C4-2B (cell line): ENCODE measurements around the gene ANKS6.
A peak's percentile ranks its signal among the peaks of the same experiment; 100 is the strongest.

Experiments
- H3K27ac ChIP-seq: fragments of 450-650 bp; 2 replicates; pipeline ENCODE4 v1.5.1; 2017
- ZFX ChIP-seq: fragments of 450-650 bp; IDR thresholded peaks from 2 replicates; pipeline ENCODE4 v1.6.1; 2017
- TF ChIP-seq, protein P1 (sequence below): fragments of 450-650 bp; conservative IDR thresholded peaks from 2 replicates; pipeline ENCODE4 v1.5.1; 2017; ENCODE audit warnings: mild to moderate bottlenecking

Gene ANKS6

DNA sequence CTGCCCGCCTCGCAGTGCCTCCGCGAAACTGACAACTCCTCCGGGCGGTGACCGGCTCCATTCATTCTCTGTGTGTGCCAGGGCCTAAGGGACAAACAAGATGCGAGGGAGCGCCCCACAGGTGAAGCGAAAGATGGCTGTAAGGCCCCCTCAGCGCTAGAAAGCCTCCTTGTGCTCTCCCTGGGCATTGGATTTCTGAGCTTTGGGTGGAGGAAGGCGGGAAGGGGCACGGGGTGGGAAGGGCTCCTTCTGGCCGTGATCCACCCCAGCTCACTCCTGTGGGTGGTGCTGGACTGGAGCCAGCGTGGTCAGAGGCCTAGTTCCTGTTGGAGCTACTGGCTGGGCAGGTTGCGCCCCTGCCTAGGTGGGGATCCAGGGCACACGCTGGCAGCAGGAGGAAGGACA lies 12.1 kb upstream of the ANKS6 start:
- TF ChIP-seq, protein P1, sequence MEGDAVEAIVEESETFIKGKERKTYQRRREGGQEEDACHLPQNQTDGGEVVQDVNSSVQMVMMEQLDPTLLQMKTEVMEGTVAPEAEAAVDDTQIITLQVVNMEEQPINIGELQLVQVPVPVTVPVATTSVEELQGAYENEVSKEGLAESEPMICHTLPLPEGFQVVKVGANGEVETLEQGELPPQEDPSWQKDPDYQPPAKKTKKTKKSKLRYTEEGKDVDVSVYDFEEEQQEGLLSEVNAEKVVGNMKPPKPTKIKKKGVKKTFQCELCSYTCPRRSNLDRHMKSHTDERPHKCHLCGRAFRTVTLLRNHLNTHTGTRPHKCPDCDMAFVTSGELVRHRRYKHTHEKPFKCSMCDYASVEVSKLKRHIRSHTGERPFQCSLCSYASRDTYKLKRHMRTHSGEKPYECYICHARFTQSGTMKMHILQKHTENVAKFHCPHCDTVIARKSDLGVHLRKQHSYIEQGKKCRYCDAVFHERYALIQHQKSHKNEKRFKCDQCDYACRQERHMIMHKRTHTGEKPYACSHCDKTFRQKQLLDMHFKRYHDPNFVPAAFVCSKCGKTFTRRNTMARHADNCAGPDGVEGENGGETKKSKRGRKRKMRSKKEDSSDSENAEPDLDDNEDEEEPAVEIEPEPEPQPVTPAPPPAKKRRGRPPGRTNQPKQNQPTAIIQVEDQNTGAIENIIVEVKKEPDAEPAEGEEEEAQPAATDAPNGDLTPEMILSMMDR: no peak
- no peak for TF ChIP-seq ZFX
- no peak overlapping the region for H3K27ac ChIP-seq

DNA sequence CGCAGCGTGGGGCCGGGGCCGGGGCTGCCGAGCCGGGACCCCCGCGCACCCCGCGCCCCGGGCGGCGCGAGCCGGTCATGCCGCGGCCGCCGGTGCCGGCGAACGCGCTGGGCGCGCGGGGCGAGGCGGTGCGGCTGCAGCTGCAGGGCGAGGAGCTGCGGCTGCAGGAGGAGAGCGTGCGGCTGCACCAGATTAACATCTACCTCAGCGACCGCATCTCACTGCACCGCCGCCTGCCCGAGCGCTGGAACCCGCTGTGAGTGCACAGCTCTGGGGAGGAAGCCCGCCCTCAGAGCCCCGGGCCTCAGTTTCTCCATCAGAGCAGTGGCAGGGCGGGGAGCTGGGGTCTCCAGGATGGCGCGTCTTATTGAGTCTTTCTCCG lies 11.4 kb upstream of the ANKS6 start:
- H3K27ac ChIP-seq: peak overlapping the region; percentile 4; the same call in 1 of the 2 replicates
- TF ChIP-seq, protein P1: no peak; the same call in none of the 2 replicates
- no peak for TF ChIP-seq ZFX

DNA sequence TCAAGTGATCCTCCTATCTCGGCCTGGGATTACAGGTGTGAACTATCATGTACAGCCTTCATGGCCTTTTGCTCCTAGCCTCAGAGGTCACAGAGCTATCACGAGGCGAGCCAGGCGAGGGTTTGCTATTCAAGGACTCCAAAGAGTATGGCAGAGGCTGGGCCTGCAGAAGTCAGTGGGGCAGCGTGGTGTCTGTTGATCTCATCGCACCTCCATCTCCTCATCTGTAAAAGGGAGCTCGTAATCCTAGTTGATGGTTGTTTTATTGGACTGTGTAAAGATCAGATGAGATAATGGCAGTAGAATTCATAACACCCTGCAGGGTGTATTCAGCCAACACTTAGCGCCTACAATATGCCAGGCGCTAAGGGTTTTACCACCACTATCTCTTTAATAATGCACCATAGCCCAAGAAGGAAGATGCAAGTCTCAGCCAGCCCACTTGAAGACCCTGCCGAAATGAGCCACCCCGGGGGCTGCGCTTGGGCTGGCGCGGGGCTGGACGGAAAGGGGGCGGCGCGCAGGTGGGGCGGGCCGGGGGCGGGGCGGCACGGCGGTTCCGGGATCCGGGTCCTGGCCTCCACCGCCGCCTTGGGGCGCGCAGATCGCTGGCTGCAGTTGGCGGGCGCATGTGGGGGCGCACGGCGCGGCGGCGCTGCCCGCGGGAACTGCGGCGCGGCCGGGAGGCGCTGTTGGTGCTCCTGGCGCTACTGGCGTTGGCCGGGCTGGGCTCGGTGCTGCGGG lies 10.9 kb upstream of the ANKS6 start, which contains the start of gene GALNT12:
Gene GALNT12 (plus strand): TSS at position 601 of the 744 bp plus-strand sequence. CDS start 29 bp downstream, at position 630.
- TF ChIP-seq, protein P1: peak; percentile 23; the same call in 1 of the 2 replicates
- no peak for TF ChIP-seq ZFX
- H3K27ac ChIP-seq: peak within 1 kb of the TSS; percentile 4; the same call in 1 of the 2 replicates

DNA sequence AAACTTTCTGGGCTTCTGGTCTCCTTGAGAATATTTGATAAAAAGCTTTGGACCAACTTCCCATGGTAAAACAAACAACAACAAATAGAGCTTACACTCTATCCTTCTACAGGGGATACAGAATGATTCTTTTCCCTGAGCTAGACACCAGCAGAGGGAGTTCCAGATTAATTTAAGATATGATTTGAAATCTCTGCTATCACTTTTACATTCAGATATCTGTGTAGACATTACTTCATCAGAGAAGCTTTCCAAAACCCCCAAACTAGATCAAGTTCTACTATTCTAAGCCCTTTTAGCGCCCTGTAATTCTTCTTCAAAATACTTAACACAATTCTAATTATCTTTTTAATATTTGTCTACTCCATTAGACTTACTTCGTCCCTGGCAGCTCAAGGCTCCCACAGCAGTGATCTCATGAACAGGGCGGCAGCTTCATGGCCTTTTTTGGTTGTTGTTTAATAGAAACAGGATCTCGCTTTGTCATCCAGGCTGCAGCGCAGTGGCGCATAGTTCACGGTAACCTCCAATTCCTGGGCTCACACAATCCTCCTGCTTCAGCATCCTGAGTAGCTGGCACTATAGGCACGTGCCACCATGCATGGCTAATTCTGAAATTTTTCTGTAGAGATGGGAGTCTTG lies 10.2 kb upstream of the ANKS6 start:
- H3K27ac ChIP-seq: no peak overlapping the region
- no peak for TF ChIP-seq ZFX
- TF ChIP-seq, protein P1: peak; percentile 53

DNA sequence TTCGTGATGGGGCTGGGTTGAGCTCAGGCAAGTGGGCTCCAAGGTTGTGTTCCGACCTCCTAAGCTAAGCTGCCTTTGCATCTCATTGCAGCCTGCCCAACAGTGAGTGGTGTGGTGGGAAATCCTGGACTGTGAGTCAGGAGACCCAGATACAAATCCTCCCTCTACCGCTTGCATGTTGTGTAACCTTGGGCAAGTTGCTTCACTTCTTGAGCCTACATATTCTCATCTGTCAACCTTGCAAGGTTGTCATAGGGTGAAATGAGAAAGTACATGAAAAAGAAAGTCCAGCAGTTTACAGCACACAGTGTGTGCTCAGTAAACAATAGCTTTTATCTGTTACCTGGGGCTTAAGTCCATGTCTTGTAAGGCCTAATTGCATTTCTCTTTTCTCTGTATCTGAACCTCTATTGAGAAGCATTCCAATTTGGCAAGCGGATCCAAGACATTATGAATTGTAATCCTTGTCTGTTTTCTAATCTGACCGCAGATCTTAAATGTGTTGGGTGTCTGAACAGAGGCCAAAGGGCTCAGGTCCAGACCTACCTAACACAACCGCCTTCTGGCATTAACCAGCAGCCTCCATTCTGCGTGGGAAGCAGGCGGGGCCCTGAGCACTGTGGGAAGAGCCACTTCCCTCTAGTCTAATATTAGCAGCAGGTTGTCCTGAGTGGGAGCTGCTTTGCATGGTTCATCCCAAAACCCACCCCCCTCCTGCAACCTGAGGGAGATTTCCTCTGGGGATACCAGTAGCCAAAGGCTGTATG lies 9.3 kb upstream of the ANKS6 start:
- peak overlapping the region; percentile 34; the same call in 1 of the 2 replicates for H3K27ac ChIP-seq
- TF ChIP-seq, protein P1: no peak
- no peak for TF ChIP-seq ZFX

DNA sequence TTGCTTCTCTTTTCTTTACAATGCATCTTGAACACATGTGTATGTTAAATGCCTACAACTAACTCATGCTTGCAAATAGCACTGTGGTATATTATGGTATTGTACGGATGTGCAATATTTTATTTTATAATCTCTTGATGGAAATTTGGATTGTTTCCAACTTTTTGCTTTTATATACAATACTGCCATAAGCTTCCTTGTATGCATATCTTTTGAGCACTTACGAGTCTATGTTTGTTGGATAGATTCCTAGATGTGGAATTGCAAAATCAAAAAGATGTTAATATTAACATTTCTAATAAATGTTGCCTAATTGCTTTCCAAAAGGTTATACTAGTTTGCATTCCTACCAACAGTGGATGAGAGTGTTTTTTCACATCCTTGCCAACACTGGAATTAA lies 7.7 kb upstream of the ANKS6 start:
- H3K27ac ChIP-seq: no peak overlapping the region
- TF ChIP-seq, protein P1: no peak
- TF ChIP-seq ZFX: no peak
